ENCODE data around the gene STX2. TPM values are rescaled to one million over a fixed set of nuclear protein-coding genes. Genes with fewer than 3 reads are reported as not detected.

STX2 gene
- total RNA-seq, 1 donor from 2014 or later, result 14.0 TPM

GRCh38 chr12:130831246-130831645, 7.8 kb downstream of the STX2 start:
- Mint-ChIP-seq H3K27me3 (ENCODE audit: low read depth) (no peaks in the 10 kb centered on the region), H3K4me1 (peaks cover 8% of the 10 kb centered on the region), H3K9me3 (no peaks in the 10 kb centered on the region)

GRCh38 chr12:130830246-130830551, 8.9 kb downstream of the STX2 start:
- Mint-ChIP-seq H3K27me3 (ENCODE audit: low read depth) (no peaks in the 10 kb centered on the region), H3K4me1 (peaks cover 8% of the 10 kb centered on the region), H3K36me3 (no peaks in the 10 kb centered on the region), H3K4me3 (no peak overlapping the region), H3K9me3 (no peaks in the 10 kb centered on the region), H3K27ac (no peak overlapping the region)
- no peak for DNase-seq (ENCODE audit: low spot score in 2 of 2, unreplicated experiment in 2 of 2)
- TF ChIP-seq CTCF (IDR thresholded peaks at IDR 0.05; ENCODE audit: unreplicated experiment), result no peak

More at GRCh38 chr12:130831246-130831645, 7.8 kb downstream of the STX2 start:
- no peak for DNase-seq (ENCODE audit: low spot score in 2 of 2, unreplicated experiment in 2 of 2)
- H3K4me3 Mint-ChIP-seq, result no peak overlapping the region
- no peak for TF ChIP-seq CTCF (IDR thresholded peaks at IDR 0.05; ENCODE audit: unreplicated experiment)
- no peaks in the 10 kb centered on the region for H3K36me3 Mint-ChIP-seq
- no peak overlapping the region for H3K27ac Mint-ChIP-seq

- H3K27me3 Mint-ChIP-seq (ENCODE audit: low read depth), result no peaks in the 10 kb centered on the region
- H3K36me3 Mint-ChIP-seq, result no peaks in the 10 kb centered on the region
- H3K4me1 Mint-ChIP-seq, result peaks cover 8% of the 10 kb centered on the region
- no peaks in the 10 kb centered on the region for H3K9me3 Mint-ChIP-seq
- DNase-seq (ENCODE audit: low spot score in 2 of 2, unreplicated experiment in 2 of 2), result no peak
- no peak overlapping the region for H3K4me3 Mint-ChIP-seq
- no peak overlapping the region for H3K27ac Mint-ChIP-seq
- TF ChIP-seq CTCF (IDR thresholded peaks at IDR 0.05; ENCODE audit: unreplicated experiment), result no peak
Measured at GRCh38 chr12:130829391-130830245, 9.4 kb downstream of the STX2 start.

- no peaks in the 10 kb centered on the region for H3K27me3 Mint-ChIP-seq (ENCODE audit: low read depth)
- H3K4me1 Mint-ChIP-seq, result peaks cover 8% of the 10 kb centered on the region
- H3K36me3 Mint-ChIP-seq, result no peaks in the 10 kb centered on the region
- no peak for DNase-seq (ENCODE audit: low spot score in 2 of 2, unreplicated experiment in 2 of 2)
- no peak for TF ChIP-seq CTCF (IDR thresholded peaks at IDR 0.05; ENCODE audit: unreplicated experiment)
- H3K9me3 Mint-ChIP-seq, result no peaks in the 10 kb centered on the region
- no peak overlapping the region for H3K4me3 Mint-ChIP-seq
- no peak overlapping the region for H3K27ac Mint-ChIP-seq
Measured at GRCh38 chr12:130828895-130829294, 10.2 kb downstream of the STX2 start.

- no peaks in the 10 kb centered on the region for H3K9me3 Mint-ChIP-seq
- H3K36me3 Mint-ChIP-seq, result peaks cover 8% of the 10 kb centered on the region
- peak overlapping the region; percentile 8 for H3K27ac Mint-ChIP-seq
- peaks cover 1% of the 10 kb centered on the region for H3K4me1 Mint-ChIP-seq
- no peak for TF ChIP-seq CTCF (IDR thresholded peaks at IDR 0.05; ENCODE audit: unreplicated experiment)
- no peak overlapping the region for H3K4me3 Mint-ChIP-seq
- H3K27me3 Mint-ChIP-seq (ENCODE audit: low read depth), result no peaks in the 10 kb centered on the region
- no peak for DNase-seq (ENCODE audit: low spot score in 2 of 2, unreplicated experiment in 2 of 2)
Measured at GRCh38 chr12:130827432-130827831, 11.6 kb downstream of the STX2 start.
